GM12878 (cell line): Measurements from ENCODE around the gene MOK. TPM values are rescaled to one million over a fixed set of nuclear protein-coding genes. Genes with fewer than 3 reads are reported as not detected.

Source experiments
- ATAC-seq: fragments of 200-7000 bp; cut with Tn5 transposase; 3 replicates; pipeline ENCODE4 v1.9.1; 2020; ENCODE audit warnings: mild to moderate bottlenecking, moderate library complexity
- BruUV-seq: library from RNA; stranded (reverse); fragments of 400-500 nt; replicated peaks from 2 replicates; lab custom pipeline; 2021; lab: Mats Ljungman, UMichigan
- CTCF ChIA-PET: fragments of 300-600 bp; sonication (Branson Sonifier 250); formaldehyde crosslinking; extraction: SDS; loops from one replicate; lab custom pipeline; 2021; ENCODE audit warnings: inconsistent platforms; lab: Yijun Ruan, JAX
- POLR2A ChIA-PET: fragments of 350-600 bp; formaldehyde crosslinking; extraction: SDS; loops from one replicate; lab custom pipeline; 2021; ENCODE audit warnings: inconsistent platforms; lab: Charles Lee
- RAD21 ChIA-PET: fragments of 300-600 bp; sonication (Branson Sonifier 250); formaldehyde crosslinking; loops from one replicate; lab custom pipeline; 2023; ENCODE audit warnings: antibody characterized with exemption; ENCODE audit not compliant: unreplicated experiment; lab: Charles Lee
- SMC1A ChIA-PET: fragments of 300-600 bp; sonication (Branson Sonifier 250); formaldehyde crosslinking; loops from one replicate; lab custom pipeline; 2023; ENCODE audit not compliant: unreplicated experiment, uncharacterized antibody; lab: Charles Lee
- DNase-seq: peaks from one replicate; pipeline ENCODE4 v3.0.0-alpha.2; 2011; ENCODE audit warnings: low read depth, low spot score
- FAIRE-seq: peaks from 3 replicates; lab custom pipeline; 2011; peaks lifted over from hg19 to GRCh38; lab: Jason Lieb, UNC
- H2AFZ ChIP-seq: 2 replicates; pipeline ENCODE4 v1.6.0; 2011; ENCODE audit warnings: low read depth, low read length, control low read depth; ENCODE audit not compliant: control insufficient read depth
- H3K27ac ChIP-seq: 2 replicates; pipeline ENCODE4 v1.5.1; 2011; ENCODE audit warnings: control low read depth; ENCODE audit not compliant: control insufficient read depth, insufficient read depth
- H3K27me3 ChIP-seq, 2 experiments: replicated peaks in 1 of 2; 2 replicates each; pipeline versions ENCODE4 v1.6.0 to v1.6.1; 2011; ENCODE audit warnings: low read length in 1 of 2; ENCODE audit not compliant: control insufficient read depth in 2 of 2, insufficient read depth in 2 of 2
- H3K36me3 ChIP-seq, 2 experiments: 2 replicates each; pipeline ENCODE4 v1.5.1; 2011; ENCODE audit warnings: low read length in 1 of 2; ENCODE audit not compliant: control insufficient read depth in 2 of 2, insufficient read depth in 2 of 2
- H3K4me1 ChIP-seq: 2 replicates; pipeline ENCODE4 v1.6.1; 2011; ENCODE audit warnings: mild to moderate bottlenecking, low read length, moderate library complexity, mixed read lengths; ENCODE audit not compliant: control insufficient read depth, insufficient read depth
- H3K4me2 ChIP-seq: 2 replicates; pipeline ENCODE4 v1.6.0; 2011; ENCODE audit warnings: control low read depth; ENCODE audit not compliant: control insufficient read depth, insufficient read depth
- H3K4me3 ChIP-seq: fragments of 200-600 bp; sonication (generic); 2 replicates; pipeline ENCODE4 v1.5.1; 2016
- H3K79me2 ChIP-seq: 2 replicates; pipeline ENCODE4 v1.6.0; 2011; ENCODE audit warnings: low read length; ENCODE audit not compliant: control insufficient read depth, insufficient read depth
- H3K9ac ChIP-seq: 2 replicates; pipeline ENCODE4 v1.8.0; 2011; ENCODE audit warnings: low read length, control low read depth, mixed read lengths; ENCODE audit not compliant: control insufficient read depth, insufficient read depth
- H3K9me3 ChIP-seq: replicated peaks from 3 replicates; pipeline ENCODE4 v1.5.1; 2011; ENCODE audit warnings: mild to moderate bottlenecking, low read length; ENCODE audit not compliant: control insufficient read depth, insufficient read depth
- H4K20me1 ChIP-seq: 2 replicates; pipeline ENCODE4 v1.6.0; 2011; ENCODE audit not compliant: control insufficient read depth, insufficient read depth
- BACH1 ChIP-seq: fragments of 450-650 bp; IDR thresholded peaks from 2 replicates; pipeline ENCODE4 v1.6.1; 2017; ENCODE audit warnings: mild to moderate bottlenecking, borderline replicate concordance
- BRCA1 ChIP-seq: IDR thresholded peaks from 2 replicates; pipeline ENCODE4 v1.6.1; 2011; ENCODE audit warnings: low read depth, low read length, improper control_type of control experiment
- CBFB ChIP-seq: IDR thresholded peaks from 2 replicates; pipeline ENCODE4 v1.6.1; 2016; ENCODE audit warnings: antibody characterized with exemption, low read depth
- CBX5 ChIP-seq: sonication (generic); IDR thresholded peaks from 2 replicates; pipeline ENCODE4 v1.6.1; 2016; ENCODE audit warnings: low read depth, moderate library complexity, mild to moderate bottlenecking, inconsistent platforms
- CEBPZ ChIP-seq: fragments of 150-350 bp; IDR thresholded peaks from 2 replicates; pipeline ENCODE4 v1.6.1; 2016; ENCODE audit warnings: low read depth, low read length
- FOS ChIP-seq: IDR thresholded peaks from 3 replicates; pipeline ENCODE4 v1.6.1; 2011; ENCODE audit warnings: borderline replicate concordance; ENCODE audit not compliant: insufficient read length; ENCODE audit errors: extremely low read depth
- JUND ChIP-seq: IDR thresholded peaks from 2 replicates; pipeline ENCODE4 v1.6.1; 2012; ENCODE audit warnings: low read depth, mild to moderate bottlenecking, low read length, improper control_type of control experiment, moderate library complexity
- KDM1A ChIP-seq: fragments of 200-600 bp; sonication (generic); IDR thresholded peaks from 2 replicates; pipeline ENCODE4 v1.6.1; 2016; ENCODE audit warnings: borderline replicate concordance
- LARP7 ChIP-seq: fragments of 450-650 bp; IDR thresholded peaks from 2 replicates; pipeline ENCODE4 v1.6.1; 2017; ENCODE audit warnings: mild to moderate bottlenecking
- MLLT1 ChIP-seq: fragments of 450-650 bp; IDR thresholded peaks from 2 replicates; pipeline ENCODE4 v1.6.1; 2016; ENCODE audit warnings: mild to moderate bottlenecking
- NFYB ChIP-seq: IDR thresholded peaks from 2 replicates; pipeline ENCODE4 v1.6.1; 2011; ENCODE audit warnings: low read depth, mild to moderate bottlenecking, low read length, improper control_type of control experiment, moderate library complexity; ENCODE audit not compliant: insufficient read depth
- POLR2A ChIP-seq: IDR thresholded peaks from 2 replicates; pipeline ENCODE4 v1.6.1; 2011; ENCODE audit warnings: low read depth, mild to moderate bottlenecking, low read length
- RELA ChIP-seq: fragments of 450-650 bp; IDR thresholded peaks from 2 replicates; pipeline ENCODE4 v1.8.0; 2014; ENCODE audit warnings: borderline replicate concordance; ENCODE audit not compliant: partially characterized antibody
- YBX1 ChIP-seq: fragments of 450-650 bp; IDR thresholded peaks from 2 replicates; pipeline ENCODE4 v1.6.1; 2016; ENCODE audit warnings: antibody characterized with exemption
- ZBED1 ChIP-seq: IDR thresholded peaks from 2 replicates; pipeline ENCODE4 v1.6.1; 2016; ENCODE audit warnings: borderline replicate concordance
- ZBTB33 ChIP-seq: fragments of 450-650 bp; IDR thresholded peaks from 2 replicates; pipeline ENCODE4 v1.6.1; 2017; ENCODE audit warnings: mild to moderate bottlenecking
- ZNF217 ChIP-seq: fragments of 450-650 bp; IDR thresholded peaks from 2 replicates; pipeline ENCODE4 v1.6.1; 2017; ENCODE audit warnings: antibody characterized with exemption, mild to moderate bottlenecking
- ZNF622 ChIP-seq: fragments of 450-650 bp; IDR thresholded peaks from 2 replicates; pipeline ENCODE4 v1.6.1; 2017; ENCODE audit warnings: mild to moderate bottlenecking, inconsistent platforms
- WGBS: methylation state at CpG from one replicate; pipeline ENCODE4 v1.1.6; 2016; ENCODE audit warnings: low lambda C conversion rate; ENCODE audit not compliant: insufficient replicate concordance, insufficient coverage; ENCODE audit errors: missing lambda C conversion rate; 5-methylcytosine and 5-hydroxymethylcytosine counted together
- in situ Hi-C: fragments of 300-500 bp; cut with MboI; formaldehyde crosslinking; loops from 9 replicates; pipeline ENCODE4 v1.14.3; 2018; ENCODE audit warnings: mixed read lengths
- intact Hi-C: fragments of 100-400 bp; cut with micrococcal nuclease; formaldehyde crosslinking; loops from one replicate; pipeline ENCODE4 v1.14.2; 2022; ENCODE audit not compliant: unreplicated experiment
- polyA plus RNA-seq, 11 experiments: library from polyadenylated mRNA; depleted of rRNA in 4 of 11; unstranded in 6 of 11; stranded (reverse) in 5 of 11; fragments of >200 nt; fragmentation: Nextera tagmentation in 4 of 11; fragmentation: Illumina TruSeq in 1 of 11; extraction: Ambion mirVana in 4 of 11; extraction: Trizol in 1 of 11; gene quantifications; 1 replicate in 1 of 11; 2 replicates in 10 of 11; pipeline versions ENCODE4 v1.2.1 to v1.2.3, GENCODE V29; 2011 to 2016; ENCODE audit warnings: inconsistent platforms in 2 of 11, missing spikeins in 2 of 11, low read depth in 1 of 11
- total RNA-seq, 4 experiments: library from RNA; depleted of rRNA in 3 of 4; stranded (reverse); fragments of >200 nt in 3 of 4; fragmentation: Illumina TruSeq in 1 of 4; extraction: Trizol in 1 of 4; gene quantifications; 2 replicates each; pipeline versions ENCODE4 v1.2.1 to v1.2.3, GENCODE V29; 2013 to 2021

The MOK gene
- total and polyA plus RNA-seq, 10 of the 15 experiments (the other 5 are each of a cell fraction or from before 2014, with no cell fraction given): 0.10 to 3.0 (median 1.4) TPM

GRCh38 chr14:102351023-102351422 is 46.1 kb upstream of the MOK start (continued):
- TF ChIP-seq CEBPZ (no peak), CBFB (no peak), KDM1A (no peak)

GRCh38 chr14:102348376-102348775 is 43.4 kb upstream of the MOK start:
- in situ Hi-C loops: no loop called here
- Histone ChIP-seq H3K4me2 (no peak overlapping the region), H2AFZ (no peak overlapping the region), H3K79me2 (no peaks in the 10 kb centered on the region), H3K4me1 (no peaks in the 10 kb centered on the region; the same call in 1 of the 2 replicates), H3K4me3 (no peak overlapping the region), H3K27me3 (no peaks in the 10 kb centered on the region), H4K20me1 (no peaks in the 10 kb centered on the region), H3K36me3 (peaks cover 0 to 12% of the 10 kb centered on the region in 2 experiments; a peak in 3 of 4 replicates), H3K9me3 (no peaks in the 10 kb centered on the region), H3K27ac (no peak overlapping the region), H3K9ac (no peak overlapping the region)
- 91% methylated on average over 16 of the region's 16 CpGs for WGBS
- FAIRE-seq (no peak), ATAC-seq (no peak), DNase-seq (no peak)
- CTCF ChIA-PET: no interaction called here
- POLR2A ChIA-PET: interaction anchor here (1.2 kb wide), 1 partner anchor 14 kb away, joined by 4 read pairs; no protein-coding TSS in a partner anchor
- intact Hi-C loops: no loop called here
- SMC1A ChIA-PET: interaction anchor here (0.8 to 1.2 kb wide), 2 partner anchors 8 to 13 kb away, joined by 3 read pairs; no protein-coding TSS in a partner anchor
- no TSS peak for BruUV-seq
- RAD21 ChIA-PET: no interaction called here
- TF ChIP-seq BACH1: no peak
- no peak for TF ChIP-seq LARP7
- TF ChIP-seq YBX1: no peak
- TF ChIP-seq ZBED1: no peak
- no peak for TF ChIP-seq FOS
- no peak for TF ChIP-seq ZNF622
- TF ChIP-seq ZBTB33: no peak
- TF ChIP-seq RELA: no peak
- no peak for TF ChIP-seq BRCA1
- TF ChIP-seq CBX5: no peak
- TF ChIP-seq NFYB: no peak
- TF ChIP-seq ZNF217: no peak
- TF ChIP-seq POLR2A: no peak
- TF ChIP-seq MLLT1: no peak
- no peak for TF ChIP-seq JUND
